Trophoblast cell (in vitro differentiated cells and primary cell): ENCODE data around the gene PFDN1.
A peak's percentile ranks its signal among the peaks of the same experiment; 100 is the strongest.

Experiments
- DNase-seq, 2 donors: peaks; one replicate each; pipeline ENCODE4 v3.0.0-alpha.2; 2016
- H2AFZ ChIP-seq: 2 replicates; pipeline ENCODE4 v1.6.1; 2013; ENCODE audit warnings: low read length, moderate library complexity, mild to moderate bottlenecking; ENCODE audit not compliant: insufficient read depth, poor library complexity
- H2AK5ac ChIP-seq: 2 replicates; pipeline ENCODE4 v1.6.1; 2013; ENCODE audit warnings: mild to moderate bottlenecking, low read length
- H2BK120ac ChIP-seq: 2 replicates; pipeline ENCODE4 v1.6.1; 2013; ENCODE audit warnings: low read length, mild to moderate bottlenecking, moderate library complexity; ENCODE audit not compliant: insufficient read depth, poor library complexity
- H2BK12ac ChIP-seq: 2 replicates; pipeline ENCODE4 v1.6.1; 2013; ENCODE audit warnings: mild to moderate bottlenecking, low read length, moderate library complexity
- H2BK5ac ChIP-seq: 2 replicates; pipeline ENCODE4 v1.6.1; 2013; ENCODE audit warnings: low read length, low read depth, moderate library complexity, mild to moderate bottlenecking; ENCODE audit not compliant: poor library complexity
- H3K14ac ChIP-seq: 2 replicates; pipeline ENCODE4 v1.6.1; 2013; ENCODE audit warnings: mild to moderate bottlenecking, low read length
- H3K18ac ChIP-seq: 2 replicates; pipeline ENCODE4 v1.6.1; 2013; ENCODE audit warnings: mild to moderate bottlenecking, low read length
- H3K23ac ChIP-seq: 2 replicates; pipeline ENCODE4 v1.6.1; 2013; ENCODE audit warnings: low read length
- H3K27ac ChIP-seq: 2 replicates; pipeline ENCODE4 v1.5.1; 2013; ENCODE audit warnings: low read depth, mild to moderate bottlenecking, inconsistent platforms, low read length, moderate library complexity
- H3K27me3 ChIP-seq: 2 replicates; pipeline ENCODE4 v1.6.1; 2013; ENCODE audit warnings: inconsistent platforms, mild to moderate bottlenecking, low read length, moderate library complexity; ENCODE audit not compliant: insufficient read depth
- H3K36me3 ChIP-seq, 2 experiments: 1 replicate in 1 of 2; 2 replicates in 1 of 2; pipeline ENCODE4 v1.6.1; 2013; ENCODE audit warnings: low read length in 2 of 2, mild to moderate bottlenecking in 2 of 2, moderate library complexity in 1 of 2; ENCODE audit not compliant: insufficient read depth in 2 of 2, control insufficient read depth in 1 of 2
- H3K4ac ChIP-seq: 2 replicates; pipeline ENCODE4 v1.6.1; 2013; ENCODE audit warnings: low read depth, mild to moderate bottlenecking, low read length, moderate library complexity
- H3K4me1 ChIP-seq, 2 experiments: 1 replicate in 1 of 2; 2 replicates in 1 of 2; pipeline ENCODE4 v1.6.1; 2013; ENCODE audit warnings: low read length in 2 of 2, mild to moderate bottlenecking in 2 of 2, moderate library complexity in 1 of 2; ENCODE audit not compliant: insufficient read depth in 2 of 2, control insufficient read depth in 1 of 2
- H3K4me2 ChIP-seq: 2 replicates; pipeline ENCODE4 v1.6.1; 2013; ENCODE audit warnings: inconsistent platforms, mild to moderate bottlenecking, low read length, moderate library complexity
- H3K4me3 ChIP-seq: 2 replicates; pipeline ENCODE4 v1.5.1; 2013; ENCODE audit warnings: mild to moderate bottlenecking, low read depth, low read length, inconsistent platforms
- H3K79me1 ChIP-seq: one replicate; pipeline ENCODE4 v1.6.1; 2013; ENCODE audit warnings: low read length
- H3K79me2 ChIP-seq: 2 replicates; pipeline ENCODE4 v1.6.1; 2013; ENCODE audit warnings: low read length, mild to moderate bottlenecking; ENCODE audit not compliant: control insufficient read depth, insufficient read depth, poor library complexity
- H3K9ac ChIP-seq: 2 replicates; pipeline ENCODE4 v1.6.1; 2013; ENCODE audit warnings: mild to moderate bottlenecking, low read length
- H3K9me3 ChIP-seq: 2 replicates; pipeline ENCODE4 v1.6.1; 2013; ENCODE audit warnings: low read depth, mild to moderate bottlenecking, control low read depth, inconsistent platforms, low read length; ENCODE audit not compliant: insufficient read depth
- H4K12ac ChIP-seq: 2 replicates; pipeline ENCODE4 v1.6.1; 2013; ENCODE audit warnings: low read depth, mild to moderate bottlenecking, low read length, moderate library complexity
- H4K8ac ChIP-seq: 2 replicates; pipeline ENCODE4 v1.6.1; 2013; ENCODE audit warnings: low read depth, mild to moderate bottlenecking, low read length, moderate library complexity
- H4K91ac ChIP-seq: one replicate; pipeline ENCODE4 v1.6.1; 2013; ENCODE audit warnings: low read depth, mild to moderate bottlenecking, low read length, moderate library complexity
- WGBS: extraction: QIAGEN DNeasy Blood & Tissue Kit; methylation state at CpG from one replicate; pipeline ENCODE4 v1.1.7; 2013; ENCODE audit warnings: missing lambda C conversion rate; ENCODE audit not compliant: insufficient read length, insufficient coverage; ENCODE audit errors: extremely low coverage; 5-methylcytosine and 5-hydroxymethylcytosine counted together

PFDN1 gene

DNA sequence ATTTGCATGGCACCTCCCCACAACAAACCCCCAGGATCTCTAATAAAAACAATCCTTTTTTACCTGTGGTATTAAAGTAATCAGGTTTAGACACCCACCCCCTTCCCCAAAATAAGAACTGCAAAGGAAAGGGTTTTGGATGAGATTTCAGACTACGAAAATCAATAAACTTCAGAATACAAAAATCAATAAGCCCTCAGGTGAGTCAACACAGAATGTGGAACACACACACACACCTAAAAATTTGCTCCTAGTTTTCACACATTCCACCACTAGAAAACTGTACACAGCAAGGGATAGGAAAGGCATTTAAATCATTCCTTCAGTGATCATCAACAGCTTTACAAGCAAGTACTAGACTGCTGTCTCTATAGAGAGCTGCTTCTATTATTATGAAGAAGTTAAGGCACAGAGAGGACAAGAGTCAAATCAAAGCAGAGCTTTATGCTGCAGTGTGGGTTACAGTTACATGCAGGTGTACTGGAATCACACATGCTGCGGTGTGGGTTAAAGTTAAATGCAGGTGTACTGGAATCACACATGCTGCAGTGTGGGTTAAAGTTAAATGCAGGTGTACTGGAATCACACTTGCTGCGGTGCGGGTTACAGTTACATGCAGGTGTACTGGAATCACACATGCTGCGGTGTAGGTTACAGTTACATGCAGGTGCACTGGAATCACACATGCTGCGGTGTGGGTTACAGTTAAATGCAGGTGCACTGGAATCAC lies 36.3 kb downstream of the PFDN1 start:
- H3K4ac ChIP-seq: no peak overlapping the region
- no peak overlapping the region for H2AFZ ChIP-seq
- no peak overlapping the region for H3K9ac ChIP-seq
- H3K79me1 ChIP-seq: no peaks in the 10 kb centered on the region
- no peak overlapping the region for H4K8ac ChIP-seq
- no peak overlapping the region for H4K12ac ChIP-seq
- H2BK12ac ChIP-seq: no peak overlapping the region
- no peak overlapping the region for H3K18ac ChIP-seq
- WGBS: no CpG with 5 or more reads among the region's 6 CpGs
- H3K36me3 ChIP-seq: peaks cover 2% of the 10 kb centered on the region in 2 experiments
- H3K4me1 ChIP-seq: peaks cover 2% of the 10 kb centered on the region in 2 experiments
- no peak for DNase-seq
- no peaks in the 10 kb centered on the region for H3K27me3 ChIP-seq
- H3K27ac ChIP-seq: no peak overlapping the region
- no peaks in the 10 kb centered on the region for H3K79me2 ChIP-seq
- H2BK120ac ChIP-seq: no peak overlapping the region
- H4K91ac ChIP-seq: no peak overlapping the region
- no peaks in the 10 kb centered on the region for H3K9me3 ChIP-seq
- no peak overlapping the region for H3K14ac ChIP-seq
- H3K4me3 ChIP-seq: no peak overlapping the region
- H2BK5ac ChIP-seq: no peak overlapping the region
- no peak overlapping the region for H2AK5ac ChIP-seq
- H3K23ac ChIP-seq: no peak overlapping the region
- no peak overlapping the region for H3K4me2 ChIP-seq

GRCh38 chr5:140265845-140266244 lies 37.1 kb downstream of the PFDN1 start:
- H4K12ac ChIP-seq: no peak overlapping the region
- no peak overlapping the region for H4K8ac ChIP-seq
- H3K79me2 ChIP-seq: no peaks in the 10 kb centered on the region
- no peak overlapping the region for H2BK12ac ChIP-seq
- H3K14ac ChIP-seq: no peak overlapping the region
- H3K9ac ChIP-seq: no peak overlapping the region
- H3K4me2 ChIP-seq: no peak overlapping the region
- no peak overlapping the region for H3K23ac ChIP-seq
- DNase-seq: no peak
- H3K4me3 ChIP-seq: no peak overlapping the region
- no CpG with 5 or more reads among the region's 1 CpG for WGBS
- peaks cover 2% of the 10 kb centered on the region in 2 experiments for H3K36me3 ChIP-seq
- no peak overlapping the region for H4K91ac ChIP-seq
- no peak overlapping the region for H3K27ac ChIP-seq
- H3K79me1 ChIP-seq: no peaks in the 10 kb centered on the region
- no peaks in the 10 kb centered on the region for H3K9me3 ChIP-seq
- H2BK120ac ChIP-seq: no peak overlapping the region
- no peaks in the 10 kb centered on the region for H3K27me3 ChIP-seq
- no peak overlapping the region for H3K18ac ChIP-seq
- H3K4ac ChIP-seq: peak overlapping the region; percentile 51
- no peak overlapping the region for H2AK5ac ChIP-seq
- H3K4me1 ChIP-seq: peaks cover 2% of the 10 kb centered on the region in 2 experiments
- H2AFZ ChIP-seq: no peak overlapping the region
- no peak overlapping the region for H2BK5ac ChIP-seq

- peaks cover 2 to 4% of the 10 kb centered on the region in 2 experiments for H3K4me1 ChIP-seq
- H3K4me2 ChIP-seq: no peak overlapping the region
- no peaks in the 10 kb centered on the region for H3K79me2 ChIP-seq
- no peaks in the 10 kb centered on the region for H3K79me1 ChIP-seq
- H4K91ac ChIP-seq: no peak overlapping the region
- H3K4ac ChIP-seq: no peak overlapping the region
- no peaks in the 10 kb centered on the region for H3K27me3 ChIP-seq
- WGBS: no CpG with 5 or more reads among the region's 3 CpGs
- H2BK12ac ChIP-seq: no peak overlapping the region
- no peak overlapping the region for H4K12ac ChIP-seq
- H3K23ac ChIP-seq: no peak overlapping the region
- H3K9me3 ChIP-seq: no peaks in the 10 kb centered on the region
- H3K4me3 ChIP-seq: no peak overlapping the region
- no peak for DNase-seq
- no peak overlapping the region for H3K14ac ChIP-seq
- no peak overlapping the region for H3K18ac ChIP-seq
- no peak overlapping the region for H2AFZ ChIP-seq
- no peak overlapping the region for H2AK5ac ChIP-seq
- no peak overlapping the region for H2BK120ac ChIP-seq
- peaks cover 0 to 6% of the 10 kb centered on the region in 2 experiments for H3K36me3 ChIP-seq
- no peak overlapping the region for H3K9ac ChIP-seq
- H2BK5ac ChIP-seq: no peak overlapping the region
- H3K27ac ChIP-seq: no peak overlapping the region
- H4K8ac ChIP-seq: no peak overlapping the region
Observed at GRCh38 chr5:140262839-140263238, 40.1 kb downstream of the PFDN1 start.

- Histone ChIP-seq H3K4ac (no peak overlapping the region), H3K27ac (no peak overlapping the region), H4K91ac (no peak overlapping the region), H2BK5ac (no peak overlapping the region), H3K27me3 (no peaks in the 10 kb centered on the region), H3K79me1 (no peaks in the 10 kb centered on the region), H3K79me2 (no peaks in the 10 kb centered on the region), H2AK5ac (no peak overlapping the region), H3K9ac (no peak overlapping the region), H2BK12ac (no peak overlapping the region), H4K8ac (no peak overlapping the region), H3K23ac (no peak overlapping the region), H3K9me3 (no peaks in the 10 kb centered on the region), H4K12ac (no peak overlapping the region), H2BK120ac (no peak overlapping the region), H3K4me2 (no peak overlapping the region), H2AFZ (no peak overlapping the region), H3K18ac (no peak overlapping the region), H3K4me1 (peaks cover 2 to 4% of the 10 kb centered on the region in 2 experiments), H3K36me3 (peaks cover 0 to 6% of the 10 kb centered on the region in 2 experiments), H3K14ac (no peak overlapping the region), H3K4me3 (no peak overlapping the region)
- DNase-seq: no peak
- WGBS: no CpG with 5 or more reads among the region's 3 CpGs
Observed at GRCh38 chr5:140262221-140262620, 40.7 kb downstream of the PFDN1 start.
